HTERT RPE-1 (cell line): ENCODE results near the gene NMU.
"Not testable (repeated sequence)": the region's sequence is repeated elsewhere in the genome, so short reads cannot be mapped to it uniquely, and the experiment has no call there.

ENCODE experiments used
- in situ Hi-C: fragments of 300-500 bp; cut with MboI; formaldehyde crosslinking; loops from 4 replicates; pipeline ENCODE4 v1.14.3; 2020; ENCODE audit warnings: low sequenced_read_pairs

NMU gene

GRCh38 chr4:55635741-55636655 is at the start of gene NMU:
Gene NMU (minus strand): TSS chr4:55636298. CDS start chr4:55636192, 106 bp downstream.
- in situ Hi-C loops = no loop called here

GRCh38 chr4:55684276-55684675 is 48.2 kb upstream of the NMU start:
- in situ Hi-C loops = no loop called here

- in situ Hi-C loops = not testable (repeated sequence)
Observed at GRCh38 chr4:55682797-55683196, 46.7 kb upstream of the NMU start.

- in situ Hi-C loops = no loop called here
Observed at GRCh38 chr4:55682295-55682694, 46.2 kb upstream of the NMU start.

- in situ Hi-C loops = no loop called here
Observed at GRCh38 chr4:55681430-55681829, 45.3 kb upstream of the NMU start.

- in situ Hi-C loops = no loop called here
Observed at GRCh38 chr4:55675196-55675793, 39.2 kb upstream of the NMU start.

- in situ Hi-C loops = no loop called here
Observed at GRCh38 chr4:55673424-55673823, 37.3 kb upstream of the NMU start.

- in situ Hi-C loops = no loop called here
Observed at GRCh38 chr4:55671667-55672066, 35.6 kb upstream of the NMU start.

- in situ Hi-C loops = no loop called here
Observed at GRCh38 chr4:55670695-55671094, 34.6 kb upstream of the NMU start.

- in situ Hi-C loops = no loop called here
Observed at GRCh38 chr4:55668449-55668848, 32.4 kb upstream of the NMU start.

GRCh38 chr4:55666535-55666934 is 30.4 kb upstream of the NMU start:
- in situ Hi-C loops = no loop called here

- in situ Hi-C loops = no loop called here
Observed at GRCh38 chr4:55663145-55663544, 27.0 kb upstream of the NMU start.

GRCh38 chr4:55661398-55662056 is 25.4 kb upstream of the NMU start:
- in situ Hi-C loops = no loop called here

- in situ Hi-C loops = no loop called here
Observed at GRCh38 chr4:55658657-55659056, 22.6 kb upstream of the NMU start.

- in situ Hi-C loops = no loop called here
Observed at GRCh38 chr4:55654131-55654530, 18.0 kb upstream of the NMU start.

- in situ Hi-C loops = no loop called here
Observed at GRCh38 chr4:55650483-55650882, 14.4 kb upstream of the NMU start.

GRCh38 chr4:55637272-55637820 is 1.2 kb upstream of the NMU start:
- in situ Hi-C loops = no loop called here

- in situ Hi-C loops = no loop called here
Observed at GRCh38 chr4:55636656-55636999, 530 bp upstream of the NMU start.

- in situ Hi-C loops = no loop called here
Observed at GRCh38 chr4:55635282-55635681, 816 bp downstream of the NMU start.

- in situ Hi-C loops = no loop called here
Observed at GRCh38 chr4:55634417-55635128, 1.5 kb downstream of the NMU start.

- in situ Hi-C loops = no loop called here
Observed at GRCh38 chr4:55633903-55634302, 2.2 kb downstream of the NMU start.
